ENCODE data around the gene RWDD4. TPM values are rescaled to one million over a fixed set of nuclear protein-coding genes. Genes with fewer than 3 reads are reported as not detected.

RWDD4 gene
- total RNA-seq, 2 donors from 2014 or later: 16.0 to 17.1 TPM

DNA sequence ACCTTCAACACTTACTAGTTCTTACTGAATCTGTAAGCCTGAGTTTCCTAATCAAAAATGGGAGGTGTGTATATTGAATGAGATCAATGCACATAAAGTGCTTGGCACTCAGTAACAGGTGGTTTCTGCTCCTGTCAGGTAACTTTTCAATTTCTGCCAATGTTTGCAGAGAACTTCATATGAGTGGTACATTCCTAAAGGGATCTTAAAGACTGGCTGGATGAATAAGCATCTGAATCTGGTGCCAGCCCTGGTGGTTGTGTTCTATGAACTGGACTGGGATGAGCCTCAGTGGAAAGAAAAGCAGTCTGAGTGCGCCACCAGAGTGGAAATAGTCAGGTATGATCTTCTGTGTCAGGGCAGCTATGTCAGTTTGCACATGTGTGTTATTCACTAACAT is 7.1 kb upstream of the RWDD4 start:
- H3K4me1 Mint-ChIP-seq (ENCODE audit: low read depth): peaks cover under 1% of the 10 kb centered on the region
- DNase-seq (no peak), ATAC-seq (replicated peaks in 1 of 2) (no peak)
- no peak overlapping the region for H3K4me3 Mint-ChIP-seq
- H3K9me3 Mint-ChIP-seq: no peaks in the 10 kb centered on the region
- H3K36me3 Mint-ChIP-seq (ENCODE audit: insufficient read depth in 2 of 2): peaks cover 4 to 6% of the 10 kb centered on the region in 2 donors
- H3K27me3 Mint-ChIP-seq (ENCODE audit: low read depth): no peaks in the 10 kb centered on the region
- no peak overlapping the region for H3K27ac Mint-ChIP-seq

DNA sequence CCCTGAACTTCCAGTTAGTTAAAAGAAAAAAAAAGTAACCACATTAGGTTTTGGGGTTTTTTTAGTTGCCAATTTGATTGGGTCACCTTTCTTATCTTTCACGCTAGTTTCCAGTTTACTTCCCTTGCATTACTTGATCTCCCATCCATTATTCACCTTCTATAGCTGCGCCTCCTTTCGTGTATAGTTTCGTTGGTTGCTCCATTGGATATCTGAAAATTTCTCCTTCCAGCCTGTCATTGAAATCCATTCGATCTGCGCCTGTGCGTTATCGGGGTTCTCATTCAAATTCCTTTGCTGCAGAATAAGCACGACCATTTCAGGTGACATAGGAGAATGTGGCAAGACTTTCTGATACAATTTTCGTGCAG is 872 bp upstream of the RWDD4 start:
- H3K4me3 Mint-ChIP-seq: peak overlapping the region; percentile 84 to 91
- H3K9me3 Mint-ChIP-seq: no peaks in the 10 kb centered on the region
- peak overlapping the region; percentile 75 for H3K27ac Mint-ChIP-seq
- peaks cover 41% of the 10 kb centered on the region for H3K4me1 Mint-ChIP-seq (ENCODE audit: low read depth)
- peaks cover 0 to 7% of the 10 kb centered on the region in 2 donors for H3K36me3 Mint-ChIP-seq (ENCODE audit: insufficient read depth in 2 of 2)
- no peaks in the 10 kb centered on the region for H3K27me3 Mint-ChIP-seq (ENCODE audit: low read depth)
- DNase-seq (no peak), ATAC-seq (replicated peaks in 1 of 2) (no peak)

DNA sequence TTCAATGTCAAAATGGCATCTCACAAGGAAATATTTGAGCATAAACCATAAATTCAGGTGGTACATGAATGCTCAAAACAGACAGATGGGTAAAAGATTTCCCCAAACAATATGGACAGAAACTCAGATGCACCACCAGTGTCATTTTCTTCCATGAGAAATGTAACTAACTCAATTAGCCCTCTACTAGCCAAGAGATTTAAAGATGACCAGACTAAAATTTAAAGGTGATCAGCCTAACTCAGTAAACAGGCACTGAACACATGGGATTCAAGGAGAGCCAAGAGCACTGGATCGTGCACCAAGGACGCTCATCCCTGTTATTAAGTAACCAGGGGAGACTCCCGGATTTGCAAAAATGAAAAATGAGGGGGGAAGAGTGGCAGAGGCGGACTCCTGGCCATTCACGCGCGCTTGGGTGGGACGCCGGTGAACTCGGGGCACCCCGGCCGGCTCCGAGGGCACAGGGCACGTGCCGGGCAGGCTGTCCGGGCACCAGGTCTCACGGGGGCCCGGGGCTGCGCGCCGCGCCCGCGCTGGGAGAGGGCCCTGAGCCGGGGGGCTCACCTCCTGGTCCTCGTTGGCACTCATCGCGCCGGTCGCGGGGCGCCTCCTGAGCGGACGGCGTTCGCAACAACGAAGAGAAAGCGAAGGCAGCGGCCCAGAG is 490 bp downstream of the RWDD4 start:
- peak overlapping the region; percentile 98 for H3K27ac Mint-ChIP-seq
- peak overlapping the region; percentile 84 to 91 for H3K4me3 Mint-ChIP-seq
- peaks cover 41% of the 10 kb centered on the region for H3K4me1 Mint-ChIP-seq (ENCODE audit: low read depth)
- no peaks in the 10 kb centered on the region for H3K9me3 Mint-ChIP-seq
- peaks cover 2 to 6% of the 10 kb centered on the region in 2 donors for H3K36me3 Mint-ChIP-seq (ENCODE audit: insufficient read depth in 2 of 2)
- ATAC-seq (replicated peaks in 1 of 2) (no peak), DNase-seq (peak; percentile 23 to 43)
- H3K27me3 Mint-ChIP-seq (ENCODE audit: low read depth): no peaks in the 10 kb centered on the region

DNA sequence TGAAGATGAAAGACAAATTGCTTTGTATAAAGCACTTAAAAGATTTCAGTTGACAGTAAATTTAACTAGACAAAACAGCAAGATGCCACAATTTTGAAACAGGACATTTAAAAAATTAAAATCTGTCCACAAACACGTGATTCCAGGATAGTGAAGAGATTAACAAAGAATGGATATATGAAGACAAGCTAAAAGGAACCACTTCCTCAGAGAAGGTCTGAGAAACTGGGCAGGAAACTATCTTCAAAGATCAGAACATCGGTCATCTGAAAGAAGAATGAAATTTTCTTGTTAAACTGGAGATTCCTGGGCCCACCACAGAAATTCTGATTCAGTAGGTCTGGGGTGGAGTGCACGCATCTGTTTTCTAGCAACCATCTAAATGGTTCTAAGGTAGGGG is 1.4 kb downstream of the RWDD4 start:
- DNase-seq: peak in 1 of 2 donors; percentile 7
- Mint-ChIP-seq H3K9me3 (no peaks in the 10 kb centered on the region), H3K27ac (peak overlapping the region; percentile 98), H3K36me3 (ENCODE audit: insufficient read depth in 2 of 2) (peaks cover 2 to 6% of the 10 kb centered on the region in 2 donors), H3K27me3 (ENCODE audit: low read depth) (no peaks in the 10 kb centered on the region), H3K4me3 (peak overlapping the region; percentile 84 to 91), H3K4me1 (ENCODE audit: low read depth) (peaks cover 41% of the 10 kb centered on the region)
- no peak for ATAC-seq (replicated peaks in 1 of 2)

DNA sequence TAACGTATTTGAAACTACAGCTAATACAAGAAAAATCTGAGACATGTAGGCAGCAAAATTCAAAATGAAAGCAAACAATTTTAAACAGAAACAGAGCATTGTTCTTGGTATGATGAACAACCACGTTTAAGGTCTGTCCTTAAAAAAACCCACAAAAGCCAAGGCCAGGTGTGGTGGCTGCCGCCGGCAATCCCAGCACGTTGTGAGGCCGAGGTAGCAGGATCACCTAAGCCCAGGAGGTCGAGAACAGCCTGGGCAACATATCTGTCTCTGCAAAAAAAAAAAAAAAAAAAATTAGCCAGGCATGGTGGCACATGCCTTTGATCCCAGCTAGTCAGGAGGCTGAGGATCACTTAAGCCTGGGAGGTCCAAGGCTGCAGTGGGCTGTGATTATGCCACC is 13.7 kb downstream of the RWDD4 start:
- Mint-ChIP-seq H3K27me3 (ENCODE audit: low read depth) (no peaks in the 10 kb centered on the region), H3K9me3 (no peaks in the 10 kb centered on the region), H3K4me1 (ENCODE audit: low read depth) (no peaks in the 10 kb centered on the region), H3K27ac (peak overlapping the region; percentile 38), H3K36me3 (ENCODE audit: insufficient read depth in 2 of 2) (peaks cover 4 to 9% of the 10 kb centered on the region in 2 donors), H3K4me3 (no peak overlapping the region)
- DNase-seq (no peak), ATAC-seq (replicated peaks in 1 of 2) (no peak)

DNA sequence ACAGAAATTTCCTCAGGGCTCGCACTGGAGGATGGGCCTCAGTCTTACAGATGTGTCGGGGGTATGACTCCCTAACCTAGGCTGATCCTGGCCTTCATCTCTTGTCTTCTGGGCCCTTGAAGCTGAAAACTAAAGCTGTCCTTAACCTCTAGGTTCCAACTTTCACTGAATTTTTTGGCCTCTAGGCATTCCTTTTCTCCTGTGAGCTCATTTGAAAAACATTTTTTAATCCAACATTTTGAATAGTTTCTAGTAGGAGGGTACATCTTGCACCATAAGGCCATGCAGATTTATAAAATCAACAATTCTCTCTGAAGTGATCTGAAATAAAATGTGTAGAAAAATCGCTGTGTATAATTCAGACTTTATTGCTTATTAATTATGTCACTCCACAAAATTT is 19.7 kb downstream of the RWDD4 start:
- Mint-ChIP-seq H3K36me3 (ENCODE audit: insufficient read depth in 2 of 2) (peaks cover 4 to 5% of the 10 kb centered on the region in 2 donors), H3K27ac (no peak overlapping the region)
- no peak for ATAC-seq (replicated peaks in 1 of 2)

DNA sequence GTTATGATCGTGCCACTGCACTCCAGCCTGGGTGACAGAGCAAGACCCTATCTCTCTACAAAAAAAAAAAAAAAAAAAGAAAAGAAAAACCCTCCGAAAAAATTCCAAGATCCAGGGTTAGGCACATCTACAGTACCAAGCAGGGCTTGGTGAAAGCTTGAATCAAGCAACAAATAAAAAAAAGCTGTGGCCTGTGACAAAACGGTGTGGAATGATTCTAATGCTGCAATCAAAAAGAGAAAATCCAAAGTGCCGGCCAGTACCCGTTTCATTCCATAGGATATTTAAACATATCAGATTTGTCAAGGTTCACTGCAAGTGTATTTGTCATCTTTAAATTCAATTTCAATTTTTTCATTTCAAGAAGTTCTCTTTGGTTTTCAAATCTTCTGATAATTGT is 20.5 kb downstream of the RWDD4 start:
- H3K27ac Mint-ChIP-seq: no peak overlapping the region
- no peaks in the 10 kb centered on the region for H3K27me3 Mint-ChIP-seq (ENCODE audit: low read depth)
- H3K36me3 Mint-ChIP-seq (ENCODE audit: insufficient read depth in 2 of 2): peaks cover 2 to 3% of the 10 kb centered on the region in 2 donors
- no peak for ATAC-seq (replicated peaks in 1 of 2)
- H3K9me3 Mint-ChIP-seq: no peaks in the 10 kb centered on the region
- DNase-seq: no peak
- H3K4me1 Mint-ChIP-seq (ENCODE audit: low read depth): peaks cover 18% of the 10 kb centered on the region
- no peak overlapping the region for H3K4me3 Mint-ChIP-seq

More for the DNA sequence above, 19.7 kb downstream of the RWDD4 start:
- H3K4me1 Mint-ChIP-seq (ENCODE audit: low read depth): peaks cover 13% of the 10 kb centered on the region
- DNase-seq: no peak
- H3K4me3 Mint-ChIP-seq: no peak overlapping the region
- H3K9me3 Mint-ChIP-seq: no peaks in the 10 kb centered on the region
- no peaks in the 10 kb centered on the region for H3K27me3 Mint-ChIP-seq (ENCODE audit: low read depth)

DNA sequence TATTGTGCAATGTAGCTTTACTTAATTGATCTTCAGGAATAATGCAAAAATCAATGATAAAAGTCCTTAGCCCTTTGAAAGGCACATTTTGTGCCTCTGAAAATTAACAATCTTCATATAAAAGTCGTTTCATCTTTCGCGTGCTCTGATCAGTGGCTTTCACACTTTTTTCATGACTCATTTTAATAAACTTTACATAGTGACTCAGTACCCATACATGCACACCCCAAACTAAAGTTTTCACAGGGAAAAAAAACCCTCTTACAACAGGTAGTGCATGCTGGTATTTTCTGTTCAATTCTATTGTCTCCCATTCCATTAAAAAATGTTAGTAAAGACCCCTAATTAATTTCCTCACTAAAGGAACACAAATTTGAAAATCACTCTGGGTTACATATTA is 21.5 kb downstream of the RWDD4 start:
- ATAC-seq (replicated peaks in 1 of 2): peak; percentile 85 to 89

DNA sequence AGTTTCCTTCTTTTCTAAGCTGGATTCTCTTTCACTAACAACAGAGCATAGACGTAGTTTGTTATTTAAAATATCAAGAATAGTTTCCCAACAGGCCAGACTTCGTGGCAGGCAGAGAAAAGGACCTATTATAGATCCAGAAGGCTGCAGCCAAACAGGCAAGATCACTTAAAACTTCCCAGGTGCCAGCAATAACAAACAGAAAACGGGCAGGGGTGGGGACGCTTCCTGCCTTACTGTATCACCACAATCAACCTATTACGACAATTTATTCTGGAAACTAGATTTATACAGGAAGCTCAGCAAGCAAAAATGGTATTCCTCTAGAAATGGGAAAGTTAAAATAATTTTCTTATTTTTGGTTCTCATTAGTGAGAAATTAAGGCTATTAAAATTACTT is 22.1 kb downstream of the RWDD4 start:
- H3K27ac Mint-ChIP-seq: no peak overlapping the region
- peaks cover 22% of the 10 kb centered on the region for H3K4me1 Mint-ChIP-seq (ENCODE audit: low read depth)
- peak overlapping the region in 1 of 2 donors; percentile 31 for H3K4me3 Mint-ChIP-seq
- H3K36me3 Mint-ChIP-seq (ENCODE audit: insufficient read depth in 2 of 2): peaks cover 0 to 3% of the 10 kb centered on the region in 2 donors
- H3K27me3 Mint-ChIP-seq (ENCODE audit: low read depth): no peaks in the 10 kb centered on the region
- no peak for ATAC-seq (replicated peaks in 1 of 2)
- DNase-seq: no peak
- no peaks in the 10 kb centered on the region for H3K9me3 Mint-ChIP-seq

More for the DNA sequence above, 21.5 kb downstream of the RWDD4 start:
- Mint-ChIP-seq H3K9me3 (no peaks in the 10 kb centered on the region), H3K27me3 (ENCODE audit: low read depth) (no peaks in the 10 kb centered on the region), H3K4me3 (peak overlapping the region in 1 of 2 donors; percentile 63), H3K27ac (peak overlapping the region; percentile 32), H3K36me3 (ENCODE audit: insufficient read depth in 2 of 2) (peaks cover 2 to 3% of the 10 kb centered on the region in 2 donors), H3K4me1 (ENCODE audit: low read depth) (peaks cover 22% of the 10 kb centered on the region)
- DNase-seq: no peak

DNA sequence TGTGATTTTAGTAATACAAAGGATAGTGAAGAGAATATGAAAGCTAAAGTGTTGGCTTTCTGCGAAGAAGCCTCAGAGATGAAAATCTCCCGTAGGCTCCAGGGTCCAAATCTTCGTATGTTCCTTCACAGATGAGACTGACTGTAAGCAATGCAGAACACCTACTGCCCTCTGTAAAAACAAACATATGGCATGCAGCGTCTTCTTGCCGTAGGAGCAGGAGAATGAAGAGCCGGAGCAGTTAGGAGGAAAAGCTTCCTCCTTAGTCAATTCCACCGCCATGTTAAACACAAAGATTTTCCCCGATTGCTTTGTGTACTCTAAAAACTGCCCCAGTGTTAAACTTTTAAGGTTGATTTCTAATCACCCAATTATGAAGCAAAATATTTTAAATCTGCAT is 22.5 kb downstream of the RWDD4 start:
- no peaks in the 10 kb centered on the region for H3K9me3 Mint-ChIP-seq
- H3K36me3 Mint-ChIP-seq (ENCODE audit: insufficient read depth in 2 of 2): peaks cover 0 to 3% of the 10 kb centered on the region in 2 donors
- ATAC-seq (replicated peaks in 1 of 2): no peak
- peaks cover 22% of the 10 kb centered on the region for H3K4me1 Mint-ChIP-seq (ENCODE audit: low read depth)
- H3K4me3 Mint-ChIP-seq: peak overlapping the region in 1 of 2 donors; percentile 31
- no peak for DNase-seq
- no peak overlapping the region for H3K27ac Mint-ChIP-seq
- H3K27me3 Mint-ChIP-seq (ENCODE audit: low read depth): no peaks in the 10 kb centered on the region

DNA sequence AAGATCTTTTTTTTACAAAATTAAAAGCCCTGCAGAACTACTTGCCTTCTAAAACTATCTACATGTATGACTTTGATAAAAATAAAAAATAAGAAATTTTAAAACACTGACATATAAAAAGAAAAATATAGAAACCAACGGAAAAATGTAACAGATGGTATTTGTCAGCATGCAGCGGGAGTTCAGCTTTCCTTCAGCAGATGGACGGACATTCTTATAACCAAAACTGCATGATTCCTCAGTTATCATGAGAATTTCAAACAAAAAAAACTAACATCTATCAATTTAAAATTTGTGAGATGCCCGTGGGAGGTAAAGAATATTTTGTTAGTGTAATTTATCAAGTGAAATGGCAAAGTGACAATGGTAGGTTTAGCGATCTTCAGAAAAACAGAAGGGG is 23.2 kb downstream of the RWDD4 start:
- Mint-ChIP-seq H3K27me3 (ENCODE audit: low read depth) (no peaks in the 10 kb centered on the region), H3K4me1 (ENCODE audit: low read depth) (peaks cover 22% of the 10 kb centered on the region)
- DNase-seq: no peak

DNA sequence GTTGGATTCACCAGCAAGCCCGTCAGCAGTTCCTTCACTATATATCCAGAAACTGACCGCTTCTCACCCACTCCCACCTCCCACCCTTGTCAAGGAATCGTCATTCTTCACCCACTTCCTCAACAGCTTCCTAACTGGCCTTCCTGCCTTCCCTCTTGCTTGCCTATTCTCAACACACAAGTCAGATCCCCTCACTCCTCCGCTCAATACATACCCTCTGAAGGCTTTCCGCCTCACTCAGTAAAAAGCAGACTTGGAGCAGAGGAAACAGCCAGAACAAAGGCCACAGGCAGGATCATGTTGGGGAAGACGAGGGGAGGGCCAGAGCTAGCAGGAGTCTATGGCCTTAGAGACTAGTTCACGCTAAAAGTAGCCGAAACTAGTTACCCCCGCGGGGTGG is 23.7 kb downstream of the RWDD4 start:
- Mint-ChIP-seq H3K9me3 (no peaks in the 10 kb centered on the region), H3K27ac (no peak overlapping the region)

More for the DNA sequence above, 23.2 kb downstream of the RWDD4 start:
- Mint-ChIP-seq H3K4me3 (no peak overlapping the region), H3K9me3 (no peaks in the 10 kb centered on the region), H3K27ac (no peak overlapping the region), H3K36me3 (ENCODE audit: insufficient read depth in 2 of 2) (no peaks in the 10 kb centered on the region)
- no peak for ATAC-seq (replicated peaks in 1 of 2)

DNA sequence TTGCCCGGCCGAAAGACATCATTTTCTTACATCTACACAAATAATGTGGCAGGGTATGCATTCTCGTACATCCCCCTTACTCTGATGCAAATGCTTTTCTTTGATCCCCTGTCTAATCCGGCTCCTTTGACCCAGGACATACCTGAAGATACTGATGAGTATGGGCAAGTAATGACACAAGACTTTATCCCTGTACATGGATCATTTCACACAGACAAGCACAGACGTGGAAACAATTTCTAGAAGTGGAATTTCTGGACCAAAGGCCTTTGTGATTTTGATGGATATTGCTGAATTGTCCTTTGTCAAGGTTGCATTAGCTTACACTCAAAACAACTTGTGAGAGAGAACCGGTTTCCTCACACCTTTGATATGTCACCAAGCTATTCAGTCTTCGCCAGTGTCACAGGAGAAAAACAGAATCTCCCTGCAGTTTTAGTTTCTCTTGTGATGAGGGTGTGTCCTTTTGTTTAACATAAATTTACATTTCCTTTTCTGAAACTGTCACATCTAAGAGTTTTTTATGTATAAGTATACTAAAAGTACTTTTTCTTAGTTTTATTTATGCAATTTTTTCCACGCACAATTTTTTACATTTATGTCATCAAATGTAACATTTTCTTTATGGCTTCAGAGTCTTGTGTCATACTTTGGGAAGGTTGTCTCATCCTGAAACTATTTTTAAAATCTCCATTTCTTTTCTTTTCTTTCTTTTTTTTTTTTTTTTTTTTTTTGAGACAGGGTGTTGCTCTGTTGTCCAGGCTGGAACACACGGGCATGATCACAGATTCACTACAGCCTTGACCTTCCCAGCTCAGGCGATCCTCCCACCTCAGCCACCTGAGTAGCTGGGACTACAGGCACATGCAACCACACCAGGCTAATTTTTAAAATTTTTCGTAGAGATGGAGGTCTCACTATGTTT is 25.2 kb downstream of the RWDD4 start:
- DNase-seq: no peak
- no peaks in the 10 kb centered on the region for H3K27me3 Mint-ChIP-seq (ENCODE audit: low read depth)
- peak overlapping the region in 1 of 2 donors; percentile 20 for H3K4me3 Mint-ChIP-seq
- no peaks in the 10 kb centered on the region for H3K9me3 Mint-ChIP-seq
- no peaks in the 10 kb centered on the region for H3K36me3 Mint-ChIP-seq (ENCODE audit: insufficient read depth in 2 of 2)
- peak overlapping the region; percentile 19 for H3K27ac Mint-ChIP-seq
- peaks cover 22% of the 10 kb centered on the region for H3K4me1 Mint-ChIP-seq (ENCODE audit: low read depth)
- ATAC-seq (replicated peaks in 1 of 2): peak; percentile 43 to 66

More for the DNA sequence above, 23.7 kb downstream of the RWDD4 start:
- Mint-ChIP-seq H3K27me3 (ENCODE audit: low read depth) (no peaks in the 10 kb centered on the region), H3K4me1 (ENCODE audit: low read depth) (peaks cover 22% of the 10 kb centered on the region), H3K4me3 (no peak overlapping the region), H3K36me3 (ENCODE audit: insufficient read depth in 2 of 2) (no peaks in the 10 kb centered on the region)
- ATAC-seq (replicated peaks in 1 of 2): no peak
- DNase-seq: no peak
